ENCODE results near the gene ZNF699.

DNA sequence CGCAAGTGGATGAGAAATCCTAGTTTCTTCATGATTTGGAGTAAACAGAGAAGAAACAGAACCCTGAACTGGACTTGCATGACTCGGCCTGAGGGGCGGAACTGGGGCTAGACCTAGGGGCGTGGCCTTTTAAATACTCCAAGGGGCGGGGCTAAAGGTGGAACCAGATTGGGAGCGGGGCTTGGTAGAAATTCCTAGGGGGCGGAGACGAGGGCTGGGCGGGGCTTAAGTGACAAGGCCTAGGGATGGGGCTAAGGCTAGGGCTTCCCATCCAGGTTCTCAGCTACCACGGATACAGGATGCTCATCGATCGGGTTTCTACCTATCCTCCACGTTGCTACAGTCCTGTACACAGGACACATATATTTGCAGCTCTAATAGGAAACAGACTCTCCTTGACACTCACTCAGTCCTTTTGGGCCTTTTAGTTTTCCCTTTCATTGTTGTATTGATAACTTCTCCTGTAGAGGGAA, 372 bp upstream of the ZNF699 start:
- TF ChIP-seq POLR2A (IDR thresholded peaks at IDR 0.05) = no peak
- TF ChIP-seq, protein P1, sequence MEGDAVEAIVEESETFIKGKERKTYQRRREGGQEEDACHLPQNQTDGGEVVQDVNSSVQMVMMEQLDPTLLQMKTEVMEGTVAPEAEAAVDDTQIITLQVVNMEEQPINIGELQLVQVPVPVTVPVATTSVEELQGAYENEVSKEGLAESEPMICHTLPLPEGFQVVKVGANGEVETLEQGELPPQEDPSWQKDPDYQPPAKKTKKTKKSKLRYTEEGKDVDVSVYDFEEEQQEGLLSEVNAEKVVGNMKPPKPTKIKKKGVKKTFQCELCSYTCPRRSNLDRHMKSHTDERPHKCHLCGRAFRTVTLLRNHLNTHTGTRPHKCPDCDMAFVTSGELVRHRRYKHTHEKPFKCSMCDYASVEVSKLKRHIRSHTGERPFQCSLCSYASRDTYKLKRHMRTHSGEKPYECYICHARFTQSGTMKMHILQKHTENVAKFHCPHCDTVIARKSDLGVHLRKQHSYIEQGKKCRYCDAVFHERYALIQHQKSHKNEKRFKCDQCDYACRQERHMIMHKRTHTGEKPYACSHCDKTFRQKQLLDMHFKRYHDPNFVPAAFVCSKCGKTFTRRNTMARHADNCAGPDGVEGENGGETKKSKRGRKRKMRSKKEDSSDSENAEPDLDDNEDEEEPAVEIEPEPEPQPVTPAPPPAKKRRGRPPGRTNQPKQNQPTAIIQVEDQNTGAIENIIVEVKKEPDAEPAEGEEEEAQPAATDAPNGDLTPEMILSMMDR (IDR thresholded peaks at IDR 0.05) = no peak
